NCI-H1092 treated with DMSO at 0.1 percent for 48 hours (cell line): ENCODE measurements around the gene PAM16.
A peak's percentile ranks its signal among the peaks of the same experiment; 100 is the strongest.

Experiments
- DNase-seq: peaks from one replicate; lab custom pipeline; 2025; lab: John Stamatoyannopoulos, UW

The PAM16 gene

DNA sequence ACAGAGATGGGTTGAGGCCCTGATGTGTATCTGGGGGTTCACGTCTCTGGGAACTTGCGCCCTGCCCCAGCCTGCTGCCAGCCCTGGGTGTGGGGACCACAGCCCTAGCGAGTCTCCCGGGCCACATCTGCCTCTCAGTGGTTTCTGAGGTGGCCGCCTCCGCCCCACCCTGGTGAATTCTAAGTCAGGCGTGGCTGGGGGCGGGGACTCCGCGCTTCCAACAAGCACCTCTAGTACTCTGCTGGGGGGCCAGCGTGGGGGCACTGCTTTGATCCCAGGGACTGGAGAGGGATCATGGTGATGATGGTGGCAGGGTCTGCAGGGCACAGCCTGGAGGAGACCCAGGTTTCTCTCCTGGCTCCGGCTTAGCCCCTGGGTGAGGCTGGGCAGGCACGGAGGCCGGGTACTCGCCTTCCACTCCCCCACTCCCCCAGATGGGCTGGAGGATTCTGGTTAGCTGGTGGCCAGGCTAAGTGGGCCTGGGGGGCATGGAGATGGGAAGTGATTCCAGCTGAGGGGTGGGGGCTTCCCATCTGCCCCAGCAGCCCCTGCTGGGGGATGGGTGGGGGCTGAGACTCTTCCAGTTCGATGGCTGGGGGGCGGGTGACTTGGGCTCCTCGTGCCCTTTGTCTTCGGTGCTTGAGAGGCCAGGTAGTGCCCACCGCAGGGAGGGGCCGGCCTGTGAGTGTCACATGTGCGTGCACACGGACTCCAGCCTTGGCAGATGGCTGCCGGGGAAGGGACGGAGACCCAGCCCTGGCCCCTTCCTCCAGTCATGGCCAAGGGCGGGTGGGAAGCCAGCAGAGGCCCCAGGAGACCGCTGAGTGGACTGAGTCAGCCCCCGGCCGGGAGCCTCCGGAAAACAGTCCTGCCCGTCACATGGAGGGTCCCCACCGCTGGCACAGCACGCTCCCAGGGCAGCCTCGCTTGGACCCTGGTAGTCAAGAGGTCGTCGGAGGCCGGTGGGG lies 31.4 kb downstream of the PAM16 start:
- DNase-seq, result no peak

DNA sequence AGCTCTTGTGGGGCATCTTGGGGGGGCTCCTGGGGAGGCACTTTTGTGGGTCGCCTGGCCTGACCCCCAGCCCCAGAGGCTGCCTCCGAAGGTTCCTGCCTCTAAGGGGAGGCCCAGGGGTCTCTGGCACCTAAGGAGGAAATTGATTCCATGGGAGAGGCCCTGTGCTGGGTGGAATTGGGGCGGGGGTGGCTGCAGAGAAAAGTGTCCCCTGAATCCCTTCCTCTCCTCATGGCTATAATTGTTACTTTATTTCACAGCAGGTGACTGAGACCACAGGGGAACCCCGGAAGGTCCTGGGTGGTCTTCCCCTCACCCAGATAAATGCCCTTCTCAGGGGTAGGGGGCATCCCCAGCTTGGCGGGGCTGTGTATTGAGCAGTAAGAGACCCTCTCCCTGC lies 32.2 kb downstream of the PAM16 start:
- no peak for DNase-seq

DNA sequence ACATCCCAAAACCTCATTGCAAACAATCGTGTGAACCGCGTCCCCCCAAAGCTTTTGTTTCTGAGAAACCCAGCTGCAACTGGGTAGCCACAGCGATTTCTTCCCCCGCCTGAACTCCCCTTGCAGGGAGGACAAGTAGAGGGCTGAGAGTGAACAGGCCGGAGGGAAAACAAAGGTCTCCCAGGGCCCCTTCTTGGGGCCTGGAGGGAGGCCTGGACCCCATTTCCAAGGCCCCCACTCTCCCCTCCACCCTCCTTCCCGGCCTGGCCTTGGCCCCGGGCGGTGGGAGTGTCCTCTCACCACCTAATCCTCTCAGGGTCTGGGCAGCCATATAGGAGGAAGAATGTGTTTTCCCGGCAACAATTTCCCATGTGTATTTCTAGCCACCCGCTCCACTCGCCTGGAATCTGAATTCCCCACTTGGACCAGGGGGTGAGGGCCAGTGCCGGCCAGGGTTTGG lies 32.6 kb downstream of the PAM16 start:
- DNase-seq, result no peak

DNA sequence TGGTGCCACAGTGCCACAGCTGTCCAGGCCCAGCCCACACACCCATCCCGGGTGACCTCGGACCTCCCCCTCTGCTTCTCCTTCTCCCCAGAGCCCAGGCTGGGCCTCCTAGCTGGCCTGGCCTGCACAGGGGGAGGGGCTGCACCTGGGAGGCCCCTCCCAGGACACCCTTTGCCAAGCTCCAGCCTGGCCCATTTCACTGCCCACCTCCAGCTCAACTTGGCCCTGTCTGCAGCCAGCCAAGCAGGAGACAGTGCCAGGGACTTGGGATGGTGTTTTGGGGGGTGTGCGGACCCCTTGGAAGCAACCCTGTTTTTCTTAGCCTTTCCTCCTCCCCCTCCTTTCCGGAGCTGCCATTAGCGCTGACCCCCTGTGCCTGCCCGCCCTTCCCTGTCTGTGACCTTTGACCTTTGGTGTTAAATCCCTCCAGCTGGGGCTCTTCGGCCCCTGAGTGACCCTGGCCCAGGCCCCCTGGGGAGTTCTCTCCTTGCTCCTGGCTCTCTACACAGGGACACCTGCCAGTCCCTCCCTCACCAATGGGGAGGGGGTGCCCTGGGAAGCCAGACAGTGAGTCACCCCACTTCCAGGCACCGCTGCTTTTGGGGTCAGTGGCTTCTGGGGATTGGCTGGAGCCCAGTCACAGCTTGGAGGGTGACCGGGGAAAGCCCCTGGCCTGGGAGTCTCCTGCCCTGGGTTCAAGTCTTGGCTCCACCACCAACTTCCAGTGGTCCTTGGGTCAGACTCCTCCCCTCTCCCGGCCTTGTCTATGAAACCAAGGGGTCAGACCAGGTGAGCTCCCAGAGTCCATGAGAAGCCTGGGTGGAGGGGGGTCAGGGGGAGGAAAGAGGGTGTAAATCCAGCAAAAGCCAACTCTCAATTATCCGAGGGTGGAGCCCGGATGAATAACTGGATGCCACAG lies 33.3 kb downstream of the PAM16 start:
- no peak for DNase-seq

DNA sequence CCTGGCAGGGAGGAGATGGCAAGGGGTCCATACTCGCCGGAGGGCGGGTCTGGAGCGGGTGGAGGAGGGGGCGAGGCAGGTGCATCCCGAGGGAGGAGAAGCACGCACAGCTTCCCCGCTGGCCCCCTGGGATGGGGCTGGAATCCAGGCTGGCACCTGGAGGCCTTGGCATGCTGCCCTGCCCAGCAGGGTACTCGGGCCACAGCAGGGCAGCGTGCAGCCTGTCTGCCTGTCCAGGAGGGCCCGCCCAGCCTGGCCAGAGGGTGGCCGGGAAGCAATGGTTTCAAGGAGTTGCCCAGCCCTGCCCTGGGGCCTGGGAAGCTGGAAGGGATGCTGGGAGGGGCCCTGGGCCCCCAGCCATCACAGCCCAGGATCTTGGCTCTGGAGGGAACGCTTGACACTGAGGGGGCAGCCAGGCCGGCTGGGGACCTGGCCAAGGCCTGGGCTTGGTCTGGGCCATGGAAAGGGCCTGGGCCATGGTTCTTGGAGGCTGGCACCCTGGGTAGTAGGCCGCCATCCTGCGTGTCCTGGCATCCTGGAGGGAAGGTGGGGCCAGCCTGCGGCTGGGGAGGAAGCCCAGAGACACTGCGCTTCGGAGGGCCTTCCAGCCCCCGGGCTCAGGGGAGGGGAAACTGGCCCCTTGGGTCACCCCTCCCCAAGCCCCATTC lies 34.1 kb downstream of the PAM16 start:
- DNase-seq, result peak; percentile 74

DNA sequence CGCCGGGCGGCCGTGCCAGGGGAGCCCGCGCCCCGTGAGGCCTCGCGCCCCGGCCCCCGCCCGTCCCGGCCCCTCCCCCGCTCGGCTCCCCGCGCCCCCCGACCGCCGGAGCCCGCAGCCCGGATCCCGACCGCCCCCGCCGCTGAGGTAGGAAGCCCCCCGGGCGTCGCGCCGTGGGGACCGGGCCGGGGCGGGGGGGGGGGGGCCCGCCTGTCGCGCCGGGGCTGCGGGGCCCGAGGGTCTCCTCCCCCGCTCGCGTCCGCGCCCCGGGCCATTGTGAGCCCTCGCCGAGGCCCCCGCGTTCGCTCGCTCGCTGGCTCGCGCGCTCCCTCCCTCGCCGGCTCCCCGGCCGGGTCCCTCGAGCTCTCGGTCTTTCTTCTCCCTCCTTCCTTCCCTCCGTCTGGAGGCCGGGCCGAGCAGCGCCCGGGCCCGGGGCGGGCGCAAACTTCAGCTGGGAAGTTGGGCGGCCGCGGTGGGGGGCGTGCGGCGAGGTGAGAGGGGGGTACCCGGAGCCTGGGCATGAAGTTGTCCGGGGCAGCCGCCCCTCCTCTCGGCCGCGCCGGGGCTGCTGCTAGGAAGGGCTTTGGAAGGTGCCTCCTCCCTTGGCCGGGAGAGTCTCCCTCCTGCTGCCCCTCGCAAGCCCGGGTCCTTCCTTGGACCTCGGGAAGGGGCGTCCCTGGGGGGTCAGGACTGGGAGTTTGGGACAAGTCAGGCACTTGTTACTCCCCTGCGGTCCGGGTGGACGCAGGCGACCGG lies 34.8 kb downstream of the PAM16 start:
- DNase-seq, result peak; percentile 63

DNA sequence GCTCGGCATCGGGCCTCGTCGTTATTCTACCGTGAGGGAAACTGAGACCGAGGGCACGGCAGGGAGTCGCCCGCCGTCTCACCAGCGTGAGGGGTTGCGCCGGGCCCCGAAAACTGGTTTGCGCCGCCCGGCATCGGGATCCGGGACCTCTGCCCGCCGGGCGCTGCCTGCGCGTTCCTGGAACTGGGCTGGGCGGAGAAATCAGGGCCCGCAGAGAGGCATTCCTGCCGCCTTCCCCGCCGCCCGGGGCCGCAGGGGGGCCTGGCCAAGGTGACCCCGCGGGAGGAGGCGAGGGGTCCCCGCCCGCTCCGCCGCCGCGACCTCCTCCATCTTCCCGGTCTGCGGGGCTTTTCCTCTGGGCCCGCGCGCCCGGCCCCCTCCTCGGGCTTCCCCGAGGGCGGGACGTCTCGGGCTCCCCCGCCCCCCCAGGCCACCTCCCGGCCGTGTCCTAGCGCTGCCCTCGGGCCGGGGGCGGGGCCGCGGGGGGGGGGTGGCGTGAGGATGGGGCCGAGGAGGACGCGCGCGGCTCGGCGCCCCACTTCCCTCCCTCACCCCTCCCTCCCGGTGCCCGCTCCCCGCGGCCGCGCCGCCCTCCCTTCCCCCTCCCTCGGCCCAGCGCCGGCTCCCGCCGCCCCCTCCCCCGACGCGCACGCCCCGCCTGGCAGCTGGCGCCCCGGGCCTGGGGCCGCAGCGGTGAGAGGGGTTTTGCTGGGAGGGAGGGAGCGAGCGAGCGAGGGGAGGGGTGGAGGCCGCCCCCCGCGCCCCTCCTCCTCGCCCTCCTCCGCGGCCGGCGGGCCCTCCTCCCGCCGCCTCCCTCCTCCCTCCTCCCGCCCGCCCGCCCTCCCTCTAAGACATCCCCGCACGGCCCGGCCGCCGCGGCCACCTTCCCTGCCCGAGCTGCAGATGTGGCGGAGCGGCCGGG lies 35.7 kb downstream of the PAM16 start, which contains the start of gene GLIS2:
Gene GLIS2 (plus strand): TSS at position 882 of the 922 bp plus-strand sequence. CDS start 16,214 bp downstream, outside the sequence.
- peak; percentile 70 for DNase-seq

DNA sequence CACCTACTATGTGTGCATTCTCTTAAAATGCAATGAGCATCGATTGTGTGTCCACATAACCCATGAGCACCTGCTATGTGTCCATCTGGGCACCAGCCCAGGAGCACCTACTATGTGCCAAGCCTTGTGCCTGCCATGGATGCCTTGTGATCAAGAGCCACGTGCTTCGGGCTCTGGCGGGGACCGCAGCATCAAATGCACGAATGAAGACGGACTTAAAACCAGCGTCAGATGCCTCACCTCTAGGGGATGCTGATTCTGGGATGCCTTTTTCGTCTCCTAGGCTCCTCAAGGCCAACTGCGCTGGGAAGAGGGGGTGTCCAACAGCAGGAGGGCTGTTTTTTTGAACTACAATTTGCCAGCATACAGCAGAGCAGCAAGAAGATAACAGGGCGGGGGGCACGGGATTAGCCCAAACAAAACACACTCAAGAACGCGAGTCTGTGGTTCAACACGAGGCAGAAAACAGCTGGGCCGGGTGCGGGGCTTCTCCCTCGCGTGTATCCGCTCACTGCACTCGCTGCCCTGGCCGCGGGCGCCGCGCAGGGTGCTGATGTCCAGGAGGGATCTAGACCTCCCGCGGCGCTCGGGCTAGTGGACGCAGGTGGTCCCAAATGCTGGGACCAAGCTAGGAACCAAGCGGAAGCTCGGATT lies 36.5 kb downstream of the PAM16 start:
- peak; percentile 33 for DNase-seq

DNA sequence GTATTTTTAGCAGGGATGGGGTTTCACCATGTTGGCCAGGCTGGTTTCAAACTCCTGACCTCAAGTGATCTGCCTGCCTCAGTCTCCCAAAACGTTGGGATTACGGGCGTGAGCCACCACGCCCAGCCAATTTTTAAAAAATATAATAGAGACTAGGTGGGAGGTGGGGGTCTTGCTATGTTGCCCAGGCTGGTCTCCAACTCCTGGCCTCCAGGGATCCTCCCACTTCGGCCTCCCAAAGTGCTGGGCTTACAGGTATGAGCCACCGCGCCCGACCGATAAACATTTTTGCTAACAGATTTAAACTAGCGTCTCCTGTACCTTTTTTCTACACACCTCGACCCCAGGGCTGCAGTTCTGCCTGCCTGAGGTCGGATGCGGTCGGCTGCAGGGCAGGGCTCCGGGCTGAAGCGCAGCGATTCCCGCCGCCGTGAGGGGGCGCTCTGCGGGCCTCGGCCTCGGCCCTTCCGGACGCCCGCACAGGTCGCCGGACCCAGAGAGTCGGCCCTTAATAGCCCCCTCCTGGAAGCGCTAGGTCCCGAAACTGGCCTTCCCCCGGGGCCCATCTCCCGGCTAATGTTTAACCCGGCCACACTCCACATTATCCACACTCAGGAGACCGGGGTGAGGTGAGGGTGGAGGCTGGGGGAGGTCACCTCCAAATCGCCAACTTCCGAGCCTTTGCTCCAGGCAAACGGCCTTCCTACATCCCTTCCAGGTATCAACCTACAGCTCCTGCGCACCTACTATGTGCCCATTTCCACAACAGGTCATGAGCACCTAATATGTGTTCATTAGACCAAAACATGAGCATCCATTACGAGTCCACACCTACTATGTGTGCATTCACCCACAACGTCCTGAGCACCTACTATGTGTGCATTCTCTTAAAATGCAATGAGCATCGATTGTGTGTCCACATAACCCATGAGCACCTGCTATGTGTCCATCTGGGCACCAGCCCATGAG lies 37.3 kb downstream of the PAM16 start:
- no peak for DNase-seq

DNA sequence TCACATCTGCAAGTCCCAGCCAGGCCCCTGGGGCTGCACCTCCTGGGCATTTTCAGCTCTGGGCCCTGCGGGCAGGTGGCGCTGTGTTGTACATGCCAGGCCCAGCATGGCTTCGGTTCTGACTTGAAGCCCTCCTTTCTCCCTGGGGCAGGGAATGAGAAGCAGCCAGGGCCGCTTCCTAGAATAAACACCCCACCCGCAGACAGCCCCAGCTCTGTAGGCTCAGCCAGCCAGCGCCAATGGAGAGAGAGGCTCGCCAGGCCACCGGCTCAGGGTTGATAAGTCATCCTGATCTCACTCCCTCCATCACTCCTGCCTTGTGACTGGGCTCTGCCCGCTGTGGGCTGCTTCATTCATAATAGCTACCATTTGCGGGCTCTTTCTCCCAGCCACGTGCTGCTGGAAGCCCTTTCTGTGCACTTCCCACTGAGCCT lies 41.3 kb downstream of the PAM16 start:
- DNase-seq, result peak; percentile 44

DNA sequence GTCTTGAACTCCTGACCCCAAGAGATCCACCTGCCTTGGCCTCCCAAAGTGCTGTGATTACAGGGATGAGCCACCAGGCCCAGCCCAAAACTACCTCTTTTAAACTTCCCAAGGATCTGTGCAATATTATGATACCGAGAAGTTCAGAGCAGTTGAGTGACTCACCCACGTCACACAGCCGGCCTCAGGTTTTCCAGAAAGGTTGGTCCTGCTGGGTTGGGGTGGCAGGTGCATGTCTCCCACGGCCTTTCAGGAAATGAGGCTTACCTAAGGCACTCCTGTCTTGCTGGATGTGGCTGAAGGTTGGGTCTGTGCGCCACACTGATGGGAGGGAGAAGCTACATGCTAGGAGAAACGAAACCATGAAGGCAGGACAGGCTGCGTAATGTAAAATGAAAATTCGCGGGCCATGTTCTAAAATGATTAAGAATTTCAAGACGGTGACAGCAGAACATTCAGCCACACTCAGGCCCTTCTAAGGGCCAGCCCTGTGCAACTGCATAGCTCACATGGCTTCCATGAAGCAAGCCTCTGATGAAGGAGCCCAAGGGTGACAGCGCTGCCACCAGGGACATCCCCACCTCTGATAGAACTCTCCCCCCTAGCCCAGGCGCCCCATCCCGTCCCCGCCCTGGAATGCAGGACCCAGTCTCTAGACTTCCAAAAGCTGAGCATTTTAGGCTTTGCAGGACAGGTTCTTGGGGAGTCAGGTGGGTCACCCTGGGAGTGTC lies 41.9 kb downstream of the PAM16 start:
- DNase-seq, result no peak

DNA sequence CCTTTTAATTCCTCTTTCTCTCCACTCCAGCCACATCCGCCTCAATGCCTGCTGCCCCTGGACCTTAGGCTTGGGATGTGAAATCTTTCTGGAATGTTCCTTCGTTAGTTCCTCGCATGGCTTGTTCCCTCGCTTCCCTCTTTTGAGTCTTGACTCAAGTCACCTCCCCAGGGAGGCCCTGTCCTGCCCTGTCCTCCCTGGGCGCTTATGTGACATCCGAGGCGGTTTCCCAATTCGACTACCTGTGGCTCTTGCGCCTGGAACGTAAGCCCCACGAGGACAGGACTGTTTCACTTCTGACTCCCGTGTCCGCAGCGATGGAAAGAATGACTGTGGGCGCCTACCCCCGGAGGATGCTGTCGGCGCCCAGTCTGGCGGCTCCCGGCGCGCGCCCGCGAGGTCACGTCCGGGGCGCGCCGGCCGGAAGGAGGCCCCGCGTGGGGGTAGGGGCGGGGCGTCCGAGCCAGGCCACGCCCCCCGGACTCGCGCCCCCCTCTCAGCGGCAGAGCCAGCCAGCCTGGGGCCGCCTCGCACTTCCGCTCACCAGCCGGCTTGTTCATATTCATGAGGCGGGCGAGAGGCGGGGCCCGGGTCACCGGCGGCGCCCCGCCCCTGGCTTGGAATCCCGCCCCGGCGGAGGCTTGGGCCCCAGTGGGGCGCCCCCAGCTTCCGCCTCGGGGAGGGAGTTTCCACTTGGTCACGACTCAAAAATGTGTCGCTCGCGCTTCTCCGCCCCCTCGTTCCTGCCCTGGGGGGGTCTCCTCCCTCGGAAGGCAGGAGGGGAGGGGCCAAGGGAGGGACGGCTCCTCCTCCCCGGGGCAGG lies 43.7 kb downstream of the PAM16 start:
- DNase-seq, result peak; percentile 79

DNA sequence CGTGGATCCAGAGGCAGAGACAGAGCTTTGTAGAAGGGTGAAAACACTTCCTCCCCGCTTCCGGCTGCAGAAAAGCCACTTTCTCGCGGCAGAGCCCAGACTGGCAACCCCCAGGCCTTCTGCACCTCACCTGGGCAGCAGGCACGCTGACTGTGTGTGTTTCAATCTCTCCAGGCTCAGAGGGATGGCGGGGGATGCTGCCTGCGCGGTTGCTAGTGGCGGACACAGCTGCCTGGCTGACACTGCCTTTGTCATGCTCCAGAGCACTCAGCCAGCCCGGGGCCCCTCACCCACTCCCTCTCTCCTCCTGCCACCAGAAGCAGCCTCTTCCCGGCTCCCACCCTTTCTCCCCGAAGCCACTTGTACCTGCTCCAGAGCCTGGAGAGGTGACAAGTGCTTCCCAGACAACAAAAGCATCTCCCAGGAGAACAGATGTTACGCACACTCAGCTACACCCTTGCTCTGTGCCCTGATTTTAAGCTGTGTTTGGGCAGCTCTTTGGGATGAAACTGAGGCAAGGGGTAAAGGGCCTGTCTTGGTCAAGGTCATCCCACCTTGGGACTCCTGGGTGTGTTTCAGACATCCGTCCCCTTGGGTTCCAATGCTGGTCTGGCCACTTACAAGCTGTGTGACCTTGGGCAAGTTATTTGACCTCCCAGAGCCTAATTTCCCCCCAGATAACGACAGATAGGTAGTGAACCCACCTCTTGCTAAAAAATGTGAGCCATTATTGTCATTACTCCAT lies 44.5 kb downstream of the PAM16 start:
- peak; percentile 81 for DNase-seq

DNA sequence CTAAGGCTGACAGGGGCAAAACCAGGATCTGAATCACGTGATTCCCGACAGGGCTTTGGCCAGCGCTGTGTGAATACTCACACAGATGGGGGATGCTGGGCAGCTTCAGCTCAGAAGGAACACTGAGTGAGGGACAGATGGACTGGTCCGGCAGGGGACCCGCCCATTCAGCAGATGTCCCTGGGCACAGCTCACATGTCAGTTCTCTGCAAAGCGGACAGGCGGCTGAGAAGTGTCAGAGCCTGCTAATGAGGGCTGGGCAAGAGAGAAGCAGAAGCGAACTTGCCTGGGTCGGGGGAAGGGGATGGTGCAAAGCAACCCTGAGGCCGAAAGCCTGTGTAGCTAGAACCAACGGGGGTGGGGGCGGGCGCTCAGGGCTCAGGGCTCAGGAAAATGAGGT lies 47.1 kb downstream of the PAM16 start:
- DNase-seq, result no peak

DNA sequence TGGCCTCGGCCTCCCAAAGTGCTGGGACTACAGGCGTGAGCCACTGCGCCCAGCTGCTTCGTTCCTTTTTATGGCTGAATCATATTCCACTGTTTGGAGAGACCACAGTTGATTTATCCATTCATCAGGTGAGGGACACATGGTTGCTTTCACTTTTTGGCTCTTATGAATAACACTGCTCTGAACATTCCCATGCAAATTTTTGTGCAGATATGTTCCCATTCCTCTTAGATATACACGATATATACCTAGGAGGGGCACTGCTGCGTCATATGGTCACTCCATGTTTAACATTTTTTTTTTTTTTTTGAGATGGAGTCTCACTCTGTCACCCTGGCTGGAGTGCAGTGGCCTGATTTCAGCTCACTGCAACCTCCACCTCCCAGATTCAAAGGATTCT lies 49.2 kb downstream of the PAM16 start:
- DNase-seq, result no peak

DNA sequence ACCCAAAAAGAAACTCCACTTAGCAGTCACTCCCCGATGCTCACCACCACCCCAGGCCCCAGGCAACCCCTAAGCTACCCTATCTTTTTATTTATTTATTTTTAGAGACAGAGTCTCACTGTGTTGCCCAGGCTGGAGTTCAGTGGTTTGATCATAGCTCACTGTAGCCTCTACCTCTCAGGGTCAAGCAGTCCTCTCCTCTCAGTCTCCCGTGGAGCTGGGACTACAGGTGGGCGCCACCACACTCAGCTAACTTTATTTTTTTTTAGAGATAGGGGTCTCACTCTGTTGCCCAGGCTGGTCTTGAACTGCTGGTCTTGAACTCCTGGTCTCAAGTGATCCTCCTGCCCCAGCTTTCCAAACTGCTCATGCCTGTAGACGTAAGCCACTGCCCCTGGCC lies 49.9 kb downstream of the PAM16 start:
- DNase-seq, result no peak
